GM18498 (cell line): ENCODE measurements around the gene UNC79.

ENCODE experiments used
- ATAC-seq: cut with Tn5 transposase; IDR thresholded peaks from one replicate; pipeline ENCODE4 v1.9.1; 2021; ENCODE audit warnings: mild to moderate bottlenecking, moderate library complexity; ENCODE audit not compliant: unreplicated experiment

UNC79 gene

DNA sequence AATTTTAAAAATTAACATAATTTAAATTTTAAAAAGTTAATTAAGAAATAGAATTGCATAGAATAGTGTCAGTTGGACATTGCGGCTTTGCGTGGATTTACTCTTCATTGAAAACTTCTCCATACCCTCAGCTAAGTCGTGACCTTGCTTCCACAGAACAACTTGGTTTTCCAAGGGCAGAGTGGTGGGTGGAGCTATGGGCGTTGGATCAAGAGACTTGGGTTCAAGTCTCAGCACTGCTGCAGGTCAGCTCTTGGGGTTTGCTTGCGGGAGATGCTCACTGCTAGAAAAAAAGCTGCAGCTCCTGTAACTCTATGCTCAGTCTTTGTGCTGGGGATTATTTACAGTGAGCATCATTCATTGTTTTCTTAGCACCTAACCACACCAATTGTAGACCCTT, 223.9 kb downstream of the UNC79 start:
- ATAC-seq, result no peak

GRCh38 chr14:93655078-93655750, 224.5 kb downstream of the UNC79 start:
- ATAC-seq, result no peak

DNA sequence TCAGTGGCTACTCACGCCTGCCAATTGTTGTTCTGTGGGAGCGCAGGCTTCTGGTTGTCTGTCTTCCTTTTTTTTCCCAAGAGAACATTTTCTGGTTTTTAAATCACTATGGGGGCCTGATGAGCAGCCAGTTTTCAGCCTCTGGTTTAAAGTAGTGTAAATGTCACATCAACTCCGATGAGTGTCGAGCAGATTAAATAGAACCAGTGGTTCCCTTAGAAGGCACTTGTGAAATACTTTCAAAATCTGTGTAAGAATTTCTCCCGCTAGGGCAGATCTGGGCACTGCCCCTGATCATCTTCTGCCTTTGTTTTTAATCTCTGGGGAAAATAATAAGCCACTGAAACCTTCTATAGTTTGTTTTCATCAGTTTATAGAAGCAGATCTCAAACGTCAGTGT, 227.1 kb downstream of the UNC79 start:
- no peak for ATAC-seq

DNA sequence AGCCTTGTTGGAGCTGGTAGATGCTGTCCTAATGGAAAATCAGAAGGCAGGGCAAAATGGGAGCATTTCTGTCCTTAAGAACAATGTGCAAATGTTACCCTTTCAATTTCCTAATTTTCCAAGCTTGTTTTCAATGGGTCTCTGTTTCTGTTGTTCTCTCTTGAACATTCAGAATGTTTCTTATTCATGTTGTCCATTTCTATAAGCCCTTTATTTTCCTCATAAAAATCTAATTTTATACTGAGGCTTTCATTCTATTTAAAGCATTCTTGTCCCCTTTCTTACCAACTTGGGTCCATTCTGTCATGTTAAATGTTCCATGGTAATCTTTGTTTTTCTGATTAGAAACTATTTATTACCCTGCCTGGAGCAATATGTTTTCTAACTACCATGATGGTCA, 232.6 kb downstream of the UNC79 start:
- no peak for ATAC-seq

DNA sequence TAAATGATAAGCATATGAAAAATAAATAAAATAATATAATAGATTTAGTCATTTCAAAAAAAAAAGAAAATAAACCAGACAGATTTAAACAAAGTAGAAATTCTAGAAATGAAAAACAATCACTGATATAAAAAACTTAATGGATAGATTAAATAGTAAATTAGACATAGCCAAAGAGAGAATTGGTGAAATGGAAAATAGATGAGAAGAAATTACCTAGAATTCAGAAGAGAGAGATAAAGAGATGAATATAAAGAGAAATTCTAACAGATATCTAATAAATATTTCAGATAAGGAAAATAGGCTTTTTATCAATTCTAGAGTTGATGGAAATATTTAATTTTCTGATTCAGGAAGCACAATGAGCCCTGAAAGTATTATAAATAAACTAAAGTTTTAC, 234.4 kb downstream of the UNC79 start:
- no peak for ATAC-seq

GRCh38 chr14:93669632-93670031, 238.9 kb downstream of the UNC79 start:
- ATAC-seq, result no peak

GRCh38 chr14:93674343-93674742, 243.6 kb downstream of the UNC79 start:
- no peak for ATAC-seq

DNA sequence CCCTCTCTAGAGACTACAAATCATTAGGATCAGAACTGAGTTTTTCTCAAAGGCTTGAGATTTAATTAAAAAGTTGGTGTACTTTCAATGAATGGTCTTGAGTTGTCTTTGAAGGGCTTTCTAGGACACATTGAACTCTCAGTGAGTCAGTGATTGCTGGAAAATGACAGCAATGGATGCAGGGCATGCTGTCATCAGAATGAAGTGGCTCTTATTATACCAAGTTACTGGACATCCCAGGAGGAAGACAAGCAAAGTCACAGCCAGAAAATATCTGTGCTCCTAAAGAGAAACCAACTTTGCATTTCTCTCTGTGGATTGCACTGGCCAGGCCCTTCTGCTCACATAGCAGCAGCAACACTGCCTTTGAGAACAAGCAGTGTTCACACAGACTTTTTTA, 244.9 kb downstream of the UNC79 start:
- no peak for ATAC-seq

- ATAC-seq, result no peak
These were observed 245.7 kb downstream of the UNC79 start for GRCh38 chr14:93676416-93676958.

DNA sequence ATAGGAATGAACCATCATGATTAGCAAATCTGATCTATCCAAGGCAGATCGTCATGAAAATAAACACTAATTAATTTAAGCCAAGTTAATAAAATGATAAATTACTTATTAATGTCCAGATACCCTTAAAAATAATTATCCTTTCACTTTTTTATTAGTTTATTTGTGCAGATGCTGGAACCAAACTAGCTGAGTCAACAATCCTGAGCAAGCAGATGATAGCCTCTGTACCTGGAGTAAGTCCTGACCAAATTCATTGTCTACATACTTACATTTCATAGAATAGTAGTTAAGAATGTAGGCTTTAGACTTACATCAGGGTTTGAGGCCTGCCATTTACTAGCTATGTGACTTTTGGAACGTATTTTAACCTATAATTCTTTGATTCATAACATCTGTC, 251.7 kb downstream of the UNC79 start:
- no peak for ATAC-seq

- no peak for ATAC-seq
These were observed 252.5 kb downstream of the UNC79 start for GRCh38 chr14:93683226-93683625.

- ATAC-seq, result no peak
These were observed 254.6 kb downstream of the UNC79 start for GRCh38 chr14:93685121-93685895.

DNA sequence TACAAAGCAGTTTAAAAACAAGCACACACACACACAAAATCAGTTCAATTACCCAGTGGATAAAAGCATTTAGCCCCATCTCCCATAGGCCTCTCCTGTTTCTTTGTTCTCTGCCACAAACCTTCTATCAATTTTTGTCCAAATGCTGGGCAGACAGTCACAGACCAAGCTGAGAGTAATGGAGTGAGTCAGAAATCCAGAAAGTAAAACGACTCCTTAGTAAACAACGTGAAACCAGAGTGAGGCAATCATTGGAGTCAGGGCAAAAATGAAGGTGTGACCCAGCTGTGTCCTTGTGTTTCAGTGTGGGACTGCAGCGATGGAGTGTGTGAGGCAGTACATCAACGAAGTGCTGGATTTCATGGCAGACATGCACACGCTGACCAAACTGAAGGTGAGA, 255.5 kb downstream of the UNC79 start:
- no peak for ATAC-seq

DNA sequence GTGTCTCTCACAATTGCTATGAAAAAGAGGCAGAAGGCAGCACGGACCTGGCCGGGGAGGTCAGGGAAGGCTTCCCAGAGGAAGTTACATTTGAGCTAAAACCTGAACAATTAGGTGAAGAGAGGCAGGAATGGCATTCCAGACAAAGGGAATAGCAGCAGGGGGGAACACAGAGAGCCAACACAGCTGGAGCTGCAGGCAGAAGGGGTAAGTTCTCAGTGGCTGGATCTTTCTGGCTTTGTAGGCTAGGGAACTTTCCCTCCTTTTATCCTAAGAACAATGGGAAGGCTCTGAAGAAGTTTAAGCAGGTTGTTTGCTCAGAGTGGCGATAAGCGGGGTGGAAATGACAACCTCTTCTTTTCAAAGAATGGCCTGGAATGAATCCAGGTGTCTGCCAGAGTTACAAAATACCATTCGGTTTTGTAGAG, 257.5 kb downstream of the UNC79 start:
- no peak for ATAC-seq

- no peak for ATAC-seq
These were observed 258.1 kb downstream of the UNC79 start for GRCh38 chr14:93688820-93689219.

DNA sequence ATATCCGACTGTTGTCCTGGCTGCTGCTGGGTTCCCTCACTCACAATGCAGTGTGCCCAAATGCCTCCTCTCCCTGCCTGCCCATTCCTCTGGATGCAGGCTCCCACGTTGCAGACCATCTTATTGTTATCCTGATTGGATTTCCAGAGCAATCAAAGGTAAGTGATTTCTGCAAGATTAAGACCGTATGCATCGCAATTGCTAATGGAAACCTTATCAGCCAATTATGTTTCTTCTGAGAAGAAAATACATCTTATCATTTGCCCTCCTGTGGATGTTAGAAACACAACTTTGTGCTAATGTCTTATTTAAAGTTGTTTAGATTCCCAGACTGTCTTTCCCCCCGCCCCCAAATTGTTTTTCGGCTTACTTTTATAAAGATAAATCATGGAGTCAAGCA, 259.4 kb downstream of the UNC79 start:
- ATAC-seq, result no peak

GRCh38 chr14:93691042-93691780, 260.5 kb downstream of the UNC79 start:
- no peak for ATAC-seq

DNA sequence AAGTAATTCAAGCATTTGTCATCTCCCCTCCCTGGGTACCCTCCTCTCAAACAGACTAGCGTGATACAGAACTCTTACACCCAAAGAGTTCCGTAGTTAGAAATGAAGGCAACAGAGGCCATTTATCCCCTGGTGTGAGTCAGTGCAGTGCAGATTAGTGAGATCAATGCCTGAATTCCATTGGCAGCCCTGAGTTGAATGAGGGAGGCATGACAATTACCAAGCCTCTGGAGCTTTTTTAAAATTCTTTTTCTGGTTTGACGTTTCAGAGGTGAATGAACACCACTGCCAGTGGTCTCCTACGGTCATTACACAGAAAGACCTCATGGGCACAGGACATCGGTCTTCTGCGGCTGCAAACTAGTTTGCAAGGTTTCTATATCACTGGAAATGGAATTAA, 263.2 kb downstream of the UNC79 start:
- no peak for ATAC-seq

DNA sequence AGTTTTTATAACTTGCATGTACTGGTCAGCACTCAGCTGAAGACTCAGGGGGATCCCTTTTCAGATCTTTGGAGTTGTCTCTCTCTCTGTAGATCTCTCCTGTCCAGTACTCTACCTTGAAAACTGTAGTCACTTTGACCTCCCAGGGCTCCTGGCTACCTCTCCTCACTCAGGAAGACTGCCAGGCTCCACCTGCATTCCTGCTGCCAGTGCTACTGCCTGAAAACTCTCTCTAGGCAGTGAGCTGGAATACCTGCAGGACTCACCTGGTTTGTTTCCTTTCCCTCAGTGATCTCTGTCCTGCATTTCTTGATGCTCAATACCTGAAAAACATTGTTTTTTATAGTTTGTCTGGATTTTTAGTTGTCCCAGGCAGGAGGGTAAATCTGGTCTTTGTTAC, 270.2 kb downstream of the UNC79 start:
- no peak for ATAC-seq

DNA sequence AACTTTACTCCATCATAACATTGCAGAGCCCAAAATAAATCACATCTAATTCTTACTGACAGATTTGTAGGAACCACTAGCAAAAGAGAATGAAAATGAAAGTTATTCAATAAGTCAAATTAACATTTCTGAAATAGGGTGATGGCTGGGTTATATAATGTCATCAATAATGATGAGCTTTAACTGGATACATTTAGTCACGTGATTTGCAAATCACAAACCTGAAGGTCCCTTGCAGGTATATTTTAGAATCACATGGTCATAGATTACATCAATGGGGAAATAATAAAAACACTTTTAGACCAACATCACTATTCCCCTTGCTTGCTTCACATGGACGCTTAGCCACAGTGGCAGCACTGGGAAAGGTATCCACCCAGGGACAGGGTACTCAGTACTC, 270.8 kb downstream of the UNC79 start:
- ATAC-seq, result no peak

DNA sequence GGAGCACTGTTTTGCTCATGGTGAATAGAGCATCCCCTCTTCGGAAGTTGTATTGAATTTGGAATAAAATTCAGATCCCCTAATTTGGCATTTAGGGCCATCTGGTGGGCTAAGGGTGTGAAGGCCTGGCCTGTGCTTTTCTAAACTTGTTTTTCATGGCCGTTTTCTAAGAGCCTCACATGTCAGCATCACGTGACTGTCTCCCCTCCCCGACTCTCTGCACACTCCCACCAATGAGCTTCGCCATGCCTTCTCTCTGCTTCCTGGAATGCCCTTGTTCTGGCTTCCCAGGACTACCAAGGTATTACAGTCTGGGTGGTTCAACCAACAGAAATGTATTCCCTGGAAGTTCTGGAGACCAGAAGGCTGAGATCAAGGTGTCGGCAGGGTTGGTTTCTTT, 272.2 kb downstream of the UNC79 start:
- no peak for ATAC-seq

GRCh38 chr14:93703941-93704340, 273.2 kb downstream of the UNC79 start:
- no peak for ATAC-seq
